NCI-H510A treated with DMSO at 0.1 percent for 48 hours (cell line): ENCODE results near the gene CACNA2D4.

Experiments used
- DNase-seq: peaks from one replicate; lab custom pipeline; 2025; lab: John Stamatoyannopoulos, UW

CACNA2D4 gene

DNA sequence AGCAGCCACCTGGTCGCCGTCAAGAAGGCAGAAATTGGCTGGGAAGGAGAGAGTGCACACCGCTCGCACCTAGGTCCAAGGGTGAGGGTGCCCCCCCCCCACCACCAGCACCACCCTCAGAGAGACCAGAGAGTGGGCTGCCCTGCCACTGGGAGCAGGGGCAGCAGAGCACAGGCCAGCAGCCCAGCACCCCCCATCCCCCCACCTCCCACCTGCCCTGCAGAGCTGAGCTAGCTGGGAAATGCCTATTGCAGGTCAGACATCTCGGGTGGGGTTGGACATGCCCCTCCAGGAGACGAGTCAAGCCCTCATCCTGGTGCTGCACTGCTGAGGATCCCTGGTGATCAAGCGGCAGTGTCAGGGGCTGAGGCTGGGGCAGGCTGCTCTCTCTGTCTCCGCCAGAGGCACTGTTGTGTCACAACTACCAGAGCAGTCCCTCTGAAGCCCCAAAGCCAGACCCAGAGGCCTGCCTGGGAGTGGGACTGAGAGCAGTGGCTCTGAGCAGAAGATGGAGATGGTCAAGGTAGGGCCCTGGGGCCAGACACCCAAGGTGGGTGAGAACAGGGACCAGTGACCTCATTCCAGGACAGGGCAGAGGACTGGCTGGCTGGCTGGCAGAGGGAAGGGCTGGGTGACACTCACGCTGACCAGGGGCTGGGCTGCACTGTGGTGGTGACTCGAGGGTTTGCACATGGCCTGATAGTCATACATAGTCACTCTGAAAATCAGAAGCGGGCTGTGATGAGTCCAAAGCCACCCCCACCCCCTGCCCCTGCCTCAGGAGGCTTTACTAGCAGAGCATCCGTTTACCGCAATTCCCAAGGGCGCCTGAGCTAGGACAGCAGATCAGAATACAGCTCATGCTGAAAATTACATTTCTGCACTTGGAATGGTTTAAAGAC lies 117.8 kb downstream of the CACNA2D4 start:
- no peak for DNase-seq

DNA sequence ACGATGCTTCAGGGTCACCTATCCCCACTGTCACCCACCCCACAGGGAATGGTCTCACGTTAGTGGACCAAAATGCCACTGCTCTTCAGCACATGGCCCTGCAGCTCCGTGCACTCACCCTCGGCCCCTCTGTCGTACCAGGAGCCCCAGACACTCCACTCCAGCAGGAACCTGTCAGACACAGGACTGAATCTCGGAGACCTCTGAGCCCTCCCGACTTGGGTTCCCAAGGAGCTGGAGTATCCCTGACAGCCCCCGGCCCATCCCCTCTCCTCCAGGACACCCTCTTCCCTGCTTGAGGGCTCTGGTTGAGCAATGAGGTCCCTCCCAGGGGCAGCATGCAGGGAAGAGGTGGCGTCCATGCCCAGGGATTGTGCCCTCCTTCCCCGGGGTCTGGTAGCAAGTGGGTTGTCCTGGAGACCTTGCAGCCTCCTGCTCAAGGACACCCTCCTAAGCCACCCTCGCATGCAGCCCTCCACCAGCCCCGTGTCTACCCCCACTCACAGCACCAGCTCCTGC lies 118.5 kb downstream of the CACNA2D4 start:
- DNase-seq: no peak

DNA sequence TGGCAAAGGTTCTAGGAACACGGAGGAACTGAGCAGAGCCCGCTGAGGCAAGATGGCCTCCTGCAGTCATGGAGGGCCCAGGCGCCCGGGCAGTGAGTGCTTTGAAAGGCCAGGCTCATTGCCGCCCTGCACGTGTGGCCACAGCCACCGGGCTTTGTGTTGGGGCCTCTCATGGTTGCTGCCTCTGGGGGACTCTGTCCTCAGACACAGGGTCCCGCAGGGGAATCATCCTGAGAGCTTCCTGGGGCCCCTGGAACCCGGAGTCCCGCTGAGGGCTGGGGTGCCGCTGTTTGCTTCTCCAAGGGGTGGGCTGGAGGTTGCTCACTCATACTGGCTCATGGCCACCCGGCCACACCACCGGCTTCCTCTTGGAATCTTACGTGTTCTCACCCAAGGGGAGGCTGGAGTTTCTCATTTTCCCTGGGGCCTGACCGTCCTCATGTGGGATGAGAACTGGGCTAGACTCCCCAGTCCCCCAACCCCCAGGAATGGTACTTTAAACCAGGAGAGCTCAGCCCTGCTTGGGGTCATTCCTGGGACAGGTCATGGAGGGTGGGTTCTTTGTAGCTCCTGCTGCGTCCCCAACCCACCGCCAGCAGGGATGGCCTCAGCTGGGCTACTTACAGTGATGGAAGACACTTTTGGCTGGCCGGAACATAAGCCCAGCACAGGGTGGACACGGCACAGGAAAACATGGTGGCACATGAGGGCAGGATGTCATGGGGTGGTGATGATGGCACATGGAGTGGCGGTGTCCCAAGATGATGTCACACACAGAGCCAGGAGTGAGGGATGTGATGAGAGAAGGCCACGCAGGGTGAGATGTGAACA lies 119.2 kb downstream of the CACNA2D4 start:
- no peak for DNase-seq

DNA sequence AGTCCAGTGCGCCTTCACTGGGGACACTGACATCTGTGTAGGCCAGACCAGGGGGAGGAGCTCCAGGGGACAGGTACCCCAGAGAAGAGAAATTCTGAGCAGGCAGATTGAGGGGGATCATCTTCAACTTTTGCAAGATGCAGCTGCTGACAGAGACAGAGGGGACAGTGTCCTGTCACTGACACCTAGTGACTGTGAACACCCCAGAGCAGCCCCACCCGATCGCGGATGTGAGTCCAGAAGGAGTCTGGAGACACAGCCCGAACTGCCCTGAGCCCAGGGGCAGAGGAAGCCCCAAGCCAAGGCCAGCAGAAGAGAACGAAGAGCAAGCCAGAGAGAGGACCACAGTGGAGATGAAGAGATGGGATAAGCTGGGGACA lies 119.8 kb downstream of the CACNA2D4 start:
- DNase-seq: no peak

DNA sequence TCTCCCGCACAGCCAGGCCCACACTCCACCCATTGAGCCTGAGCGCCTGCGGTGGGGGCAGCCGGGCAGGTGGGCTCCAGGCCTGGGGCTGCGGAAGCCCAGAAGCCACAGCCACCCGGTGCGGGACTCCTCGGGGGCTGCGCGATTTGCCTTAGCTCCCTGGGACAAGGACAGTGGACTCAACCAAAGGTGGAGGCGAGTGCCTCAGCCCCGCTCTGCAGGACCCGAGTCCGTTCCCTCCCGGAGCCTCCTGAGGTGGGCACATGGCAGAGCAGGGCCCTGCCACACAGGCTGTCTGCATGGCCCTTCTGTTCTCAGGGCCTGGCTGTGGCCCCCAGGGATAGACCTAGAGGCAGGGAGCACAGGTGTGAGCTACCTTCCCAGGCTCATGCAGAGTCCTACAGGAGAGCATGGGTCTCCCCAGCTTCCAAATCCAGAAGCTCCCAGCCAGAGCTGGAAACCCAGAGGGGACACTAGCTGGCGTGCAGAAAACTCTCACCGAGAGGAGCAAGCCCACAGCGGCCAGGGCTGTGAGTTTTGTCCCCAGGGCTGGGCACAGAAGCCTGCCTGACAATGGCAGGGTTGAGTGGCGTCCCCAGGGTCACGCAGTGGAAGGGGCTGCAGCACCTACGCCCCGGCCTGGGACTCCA lies 120.3 kb downstream of the CACNA2D4 start:
- DNase-seq: no peak

DNA sequence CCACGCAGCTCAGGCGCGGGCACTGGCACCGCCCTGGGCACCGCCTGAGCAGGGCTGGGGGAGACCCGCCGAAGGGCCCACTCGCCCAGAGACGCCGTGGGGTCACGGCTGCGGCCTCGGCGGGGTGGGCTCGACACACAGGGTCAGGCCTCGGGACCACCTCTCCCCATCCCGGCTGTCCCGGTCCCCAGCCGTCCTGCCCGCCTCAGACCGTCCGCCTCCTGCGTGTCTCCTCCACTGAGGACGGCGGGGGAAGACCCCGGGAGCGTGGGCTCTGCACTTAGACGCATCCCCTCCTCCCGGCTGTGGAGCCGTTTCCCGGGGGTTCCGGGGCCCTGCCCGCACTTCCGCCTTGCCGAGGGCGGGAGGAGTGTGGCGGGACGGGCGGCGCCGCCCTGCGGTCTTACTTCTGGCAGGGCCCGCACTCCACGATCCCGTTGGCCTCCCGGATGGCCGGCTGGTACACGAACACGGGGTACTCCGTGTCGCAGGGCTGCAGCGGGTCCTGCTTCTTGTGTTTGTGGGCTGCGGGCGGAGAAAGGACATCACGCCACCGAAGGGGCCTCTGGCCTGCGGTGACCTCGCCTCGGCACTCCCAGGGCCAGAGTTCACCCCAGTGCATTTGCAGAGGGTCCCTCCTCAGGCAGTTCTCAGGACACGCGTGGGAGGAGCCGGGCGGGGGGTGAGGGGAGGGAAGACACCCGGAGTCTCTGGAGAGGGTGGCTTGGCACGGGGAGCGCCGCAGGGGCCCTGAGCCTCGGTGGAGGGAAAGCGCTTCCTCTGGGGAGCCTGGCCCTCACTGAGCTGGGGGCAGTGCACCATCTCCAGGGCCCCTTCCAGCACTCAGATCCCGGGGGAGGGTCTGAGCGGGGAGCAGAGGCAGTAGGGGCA lies 121.2 kb downstream of the CACNA2D4 start:
- DNase-seq: no peak

DNA sequence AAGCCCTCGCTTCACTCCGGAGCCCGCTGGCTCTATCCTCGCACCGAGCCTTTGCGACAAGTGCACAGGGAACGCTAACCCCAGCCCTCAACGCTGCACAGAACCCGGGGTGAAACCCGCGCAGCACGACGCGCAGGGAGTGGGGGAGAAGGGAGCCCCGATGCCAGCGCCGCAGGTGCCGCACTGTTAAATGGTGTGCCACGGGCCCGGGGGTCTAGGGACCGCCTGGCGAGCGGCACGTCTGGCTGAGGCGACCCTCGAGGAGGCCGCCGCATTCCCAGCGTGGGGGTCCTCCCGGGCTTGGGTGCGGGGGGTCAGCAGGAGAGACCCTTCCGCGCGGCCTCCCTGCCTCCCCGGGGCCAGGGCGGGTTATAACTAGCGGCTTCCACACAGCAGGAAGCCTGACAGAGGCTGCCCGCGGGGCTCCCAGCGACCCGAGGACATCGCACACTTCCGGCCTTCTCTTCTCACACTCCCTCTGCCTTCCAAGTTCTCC lies 121.9 kb downstream of the CACNA2D4 start:
- DNase-seq: no peak

DNA sequence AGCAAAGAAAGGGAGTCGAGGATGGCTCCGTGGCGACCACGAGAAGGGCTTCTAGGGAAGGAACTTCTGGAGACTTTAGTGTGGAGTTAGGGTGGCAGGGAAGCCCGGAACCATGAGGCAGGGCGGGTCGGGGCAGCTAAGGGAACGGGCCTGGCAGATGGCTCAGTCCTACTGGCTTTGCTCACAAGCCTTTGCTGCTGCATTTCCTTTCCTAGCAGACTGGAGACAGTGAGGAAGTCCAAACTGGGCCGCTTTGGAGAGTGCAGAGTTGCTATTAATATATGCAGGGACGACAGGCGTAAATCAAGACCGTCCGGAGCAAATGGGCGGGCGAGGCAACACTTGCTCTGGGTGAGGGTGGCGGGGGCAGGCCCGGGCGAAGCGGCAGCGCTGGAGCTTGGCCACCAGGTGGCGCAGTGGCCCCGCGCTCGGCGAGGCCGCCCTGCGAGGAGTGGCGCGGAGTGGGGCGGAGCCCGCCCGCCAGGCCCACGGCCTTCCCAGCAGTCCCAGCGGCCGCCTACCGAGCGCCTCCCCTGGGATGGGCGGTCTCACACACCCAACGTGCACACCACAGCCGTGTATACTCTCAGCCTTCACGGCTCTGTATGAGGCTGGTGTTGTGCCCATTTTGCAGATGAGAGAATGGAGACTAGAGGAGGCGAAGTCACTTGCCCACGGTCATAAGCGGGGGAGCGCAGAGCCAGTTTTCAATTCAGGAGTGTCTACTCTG lies 122.5 kb downstream of the CACNA2D4 start:
- peak; percentile 70 for DNase-seq

DNA sequence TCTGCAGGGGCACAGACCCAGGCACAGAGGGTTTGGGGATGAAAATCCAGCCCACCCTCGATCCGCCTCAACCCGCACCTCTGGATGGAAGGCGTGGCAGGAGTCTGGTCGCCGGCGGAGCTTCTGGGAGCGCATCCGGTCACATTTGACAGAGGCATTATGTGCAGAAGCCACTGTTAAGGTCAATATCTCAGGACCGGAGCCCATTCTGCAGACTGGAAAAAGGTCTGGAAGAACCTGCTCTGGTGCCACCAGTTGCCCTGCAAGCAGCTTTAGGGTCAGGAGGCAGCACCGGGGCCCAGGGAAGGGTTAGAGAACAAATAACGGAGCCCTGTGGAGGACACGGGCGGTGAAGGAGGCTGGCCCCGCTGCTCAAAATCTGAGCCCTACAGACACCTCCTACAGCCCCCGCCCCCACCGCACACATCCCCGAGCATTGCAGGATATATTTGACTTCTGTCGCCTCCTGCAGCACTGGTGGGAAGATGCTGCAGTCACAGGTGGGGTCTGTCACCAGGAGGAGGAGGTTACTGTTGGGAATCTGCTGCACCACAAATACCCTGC lies 123.1 kb downstream of the CACNA2D4 start:
- no peak for DNase-seq

DNA sequence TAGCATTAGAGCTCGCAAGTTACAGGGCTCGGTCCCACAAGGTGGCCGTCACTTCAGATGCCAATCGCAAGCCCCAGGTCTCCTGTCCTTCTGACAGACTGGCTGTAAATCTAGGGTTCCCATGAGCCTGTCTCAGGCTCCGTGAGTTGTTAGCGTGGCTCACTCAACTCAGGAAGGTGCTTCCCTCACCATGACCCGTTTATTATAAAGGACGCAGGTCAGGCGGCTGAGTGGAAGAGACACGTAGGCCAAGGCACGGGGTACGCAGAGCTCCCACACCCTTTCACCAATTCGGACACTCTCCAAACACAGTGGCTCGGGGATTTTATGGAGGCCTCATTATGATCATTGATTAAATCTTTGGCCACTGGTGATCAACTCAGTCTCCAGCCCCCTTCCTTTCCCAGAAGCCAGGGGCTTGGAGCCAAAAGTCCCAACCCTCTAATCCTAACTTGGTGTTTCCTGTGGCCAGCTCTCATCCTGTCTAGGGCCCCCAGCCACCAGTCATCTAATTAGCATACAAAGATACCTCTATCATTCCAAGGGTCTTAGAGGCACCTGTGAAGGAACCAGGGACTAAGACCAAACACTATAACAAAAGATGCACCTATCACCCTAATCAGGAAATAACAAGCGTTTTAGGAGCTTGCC lies 123.9 kb downstream of the CACNA2D4 start:
- no peak for DNase-seq

DNA sequence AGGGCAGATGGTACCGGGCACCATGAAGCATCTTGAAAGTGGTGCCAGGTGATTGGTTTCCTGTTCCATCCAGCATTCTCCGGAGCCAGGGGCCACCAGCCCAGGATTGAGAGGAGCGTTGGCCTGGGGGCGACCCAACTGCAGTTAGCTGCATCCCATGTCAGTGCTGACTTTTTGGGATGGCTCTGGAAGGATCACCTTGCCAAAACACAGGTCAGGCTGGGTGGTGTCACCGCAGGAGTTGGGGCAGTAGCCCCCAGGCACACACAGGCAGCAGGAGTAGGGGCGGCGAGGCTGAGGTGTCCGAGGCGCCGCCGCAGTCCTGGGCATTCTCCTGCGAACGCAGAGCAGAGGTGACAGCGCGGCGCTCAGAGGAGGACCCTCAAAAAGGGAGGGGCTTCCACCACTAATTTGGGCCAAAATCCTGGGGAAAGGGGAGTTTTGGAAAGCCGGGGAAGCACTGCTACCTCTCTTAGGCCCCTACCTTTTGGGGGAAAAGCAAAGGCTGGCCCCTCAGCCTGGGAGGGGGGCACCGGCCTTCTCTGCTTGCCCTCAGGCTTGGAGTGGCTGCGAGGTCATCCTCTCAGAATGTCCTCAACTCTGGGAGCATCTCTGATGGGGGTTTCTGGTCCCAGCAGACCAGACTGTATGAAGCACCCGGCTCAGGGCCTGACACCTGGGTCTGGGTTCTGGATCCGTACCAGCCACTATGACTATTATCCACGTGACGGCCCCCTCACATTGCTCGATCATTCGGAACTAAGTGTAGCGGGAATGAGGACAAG lies 124.8 kb downstream of the CACNA2D4 start:
- DNase-seq: no peak

DNA sequence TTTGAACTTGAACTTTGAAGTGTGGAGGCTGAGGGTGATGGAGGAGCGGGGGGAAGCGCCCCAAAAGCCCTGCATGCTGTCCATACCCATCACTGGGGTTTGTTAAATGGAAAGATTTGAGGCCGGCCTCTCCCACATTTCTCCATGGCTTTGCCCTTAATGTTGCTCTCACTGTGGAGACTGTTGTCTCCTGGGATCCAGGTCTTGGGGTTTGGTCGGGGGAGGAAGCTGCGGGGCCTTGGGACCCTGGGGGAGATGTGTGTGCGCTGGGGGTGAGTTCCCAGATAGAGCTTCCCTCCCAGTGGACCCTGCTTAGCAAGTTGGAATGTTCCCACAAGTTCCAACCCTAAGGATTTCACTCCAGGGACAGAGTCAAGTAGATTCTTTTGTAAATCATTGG lies 126.0 kb downstream of the CACNA2D4 start:
- DNase-seq: no peak

DNA sequence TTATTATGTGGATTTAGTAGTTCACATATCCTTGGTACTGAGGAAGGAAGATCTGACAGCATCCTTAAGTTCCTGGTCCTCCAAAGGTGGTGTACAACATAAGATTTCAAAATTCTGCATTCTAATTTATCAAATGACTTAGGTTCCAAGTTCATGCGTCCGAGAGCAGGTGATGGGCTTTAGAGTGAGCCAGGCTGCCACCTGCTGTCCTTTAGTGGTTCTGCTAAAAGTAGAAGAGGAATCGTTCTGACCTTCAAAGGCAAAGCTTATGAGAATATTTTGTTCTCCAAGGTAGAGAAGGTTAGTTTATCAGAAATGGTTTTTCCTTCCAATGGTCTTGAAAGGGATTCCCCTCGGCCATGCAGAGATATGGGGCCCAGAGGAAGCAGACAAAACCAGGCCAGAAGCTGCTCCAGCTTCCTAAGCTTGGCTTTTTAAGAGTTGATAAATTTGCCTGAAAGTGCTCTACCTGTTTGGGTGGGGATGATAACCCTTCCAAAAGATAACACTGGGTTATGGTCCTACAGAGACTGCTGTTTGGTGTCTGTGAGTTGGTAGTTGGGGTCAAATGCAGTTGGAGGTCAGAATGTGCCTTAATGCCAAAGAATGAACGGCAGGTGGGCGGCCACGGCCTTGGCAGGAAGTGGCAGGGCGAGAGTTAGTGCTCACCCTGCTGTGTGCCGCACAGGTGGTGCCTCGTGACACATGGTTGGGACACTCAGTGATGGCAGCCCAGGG lies 127.2 kb downstream of the CACNA2D4 start:
- DNase-seq: peak; percentile 62

DNA sequence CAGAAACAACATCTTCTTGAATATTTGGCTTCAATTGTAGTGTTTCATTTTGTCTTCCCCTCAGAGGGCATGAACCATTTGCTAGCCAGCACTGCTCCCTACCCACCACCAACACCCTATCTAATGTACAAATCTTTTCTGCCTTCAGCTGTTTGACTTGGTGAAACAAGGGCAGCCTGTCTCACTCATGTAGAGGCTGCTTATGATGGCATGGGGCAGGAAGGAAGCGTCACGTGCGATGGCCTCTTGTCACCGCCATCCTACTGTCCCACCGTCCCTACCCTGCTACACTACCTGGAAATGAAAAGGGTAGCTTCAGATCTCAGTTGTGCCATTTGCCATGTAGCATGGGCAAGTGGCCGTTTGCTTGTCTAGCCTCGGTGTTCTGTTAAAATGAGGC lies 128.0 kb downstream of the CACNA2D4 start:
- no peak for DNase-seq

DNA sequence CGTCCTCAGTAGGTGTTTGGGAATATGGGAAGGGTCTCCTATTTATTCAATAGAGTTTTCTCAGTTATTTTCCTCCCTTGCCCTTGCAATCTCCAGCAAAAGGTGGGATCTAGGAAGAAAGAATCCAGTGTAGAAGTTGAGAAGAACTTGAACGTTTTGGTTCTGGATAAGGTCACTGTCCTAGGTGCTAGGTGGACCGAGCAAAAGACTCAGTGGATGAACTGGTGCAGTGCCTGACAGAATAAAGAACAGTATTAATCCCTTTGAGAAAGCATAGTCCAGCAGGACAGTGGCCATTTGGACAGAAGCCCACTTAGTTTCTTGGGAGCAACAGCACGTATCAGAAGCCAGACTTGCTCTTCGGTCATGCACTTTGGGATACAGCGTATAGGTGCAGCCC lies 130.7 kb downstream of the CACNA2D4 start:
- DNase-seq: no peak

DNA sequence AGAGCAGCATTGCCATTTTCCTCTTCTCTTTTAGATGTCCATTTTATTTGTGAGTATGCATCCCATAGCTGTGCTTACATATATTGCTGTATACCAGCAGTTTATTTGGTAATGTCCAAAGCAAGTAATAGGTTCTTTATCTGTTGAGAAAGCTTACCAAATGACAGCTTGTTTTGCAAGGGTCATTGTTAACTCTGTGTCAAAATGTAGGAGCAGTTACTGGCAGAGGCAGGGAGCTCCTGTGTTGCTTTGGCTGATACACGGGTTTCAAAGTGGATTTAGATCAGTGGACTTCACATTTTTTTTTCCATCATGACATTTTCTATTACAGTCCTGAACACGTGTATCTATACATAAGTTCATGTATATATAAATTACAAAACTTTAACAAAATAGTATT lies 136.2 kb downstream of the CACNA2D4 start:
- no peak for DNase-seq

DNA sequence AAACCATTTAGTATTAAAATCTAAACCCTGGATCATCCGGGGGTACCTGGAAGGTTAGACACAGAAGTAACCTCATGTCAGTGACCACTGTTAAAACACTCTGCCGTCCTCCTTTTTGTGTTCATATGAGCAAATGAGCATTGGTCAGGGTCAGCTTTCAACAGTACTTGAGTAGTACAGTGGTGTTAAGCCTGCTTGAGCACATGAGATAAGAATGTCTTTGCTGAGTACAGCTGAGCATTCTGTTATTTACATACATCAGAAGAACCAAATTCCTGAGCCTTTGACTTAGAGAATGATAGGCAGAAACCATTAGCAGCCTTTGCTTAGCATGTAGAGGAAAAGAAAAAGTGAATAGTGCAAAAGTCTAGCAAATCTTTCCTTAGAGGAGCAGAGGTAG lies 136.7 kb downstream of the CACNA2D4 start:
- no peak for DNase-seq

DNA sequence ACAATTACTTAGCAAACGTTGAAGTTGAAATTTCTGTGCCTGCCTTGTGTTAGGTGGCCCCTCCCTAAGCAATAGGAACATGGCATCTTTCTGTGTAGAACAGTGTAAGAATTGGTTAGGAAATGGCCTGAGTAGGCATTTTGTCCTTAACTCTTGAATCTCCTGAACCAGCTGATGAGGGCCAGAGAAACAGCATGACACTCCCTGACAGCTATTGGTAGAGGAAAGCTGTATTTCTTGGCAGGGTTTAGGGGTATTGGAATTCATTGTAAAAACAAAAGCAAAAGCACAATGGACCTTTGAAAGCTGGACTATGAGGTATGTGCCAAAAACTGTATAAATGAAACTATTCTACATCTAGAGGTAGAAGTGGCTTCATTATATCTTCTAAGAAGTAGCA lies 138.7 kb downstream of the CACNA2D4 start:
- DNase-seq: no peak
